CD4-positive, alpha-beta T cell (primary cell): ENCODE data around the gene SLC22A3. TPM values are rescaled to one million over a fixed set of nuclear protein-coding genes. Genes with fewer than 3 reads are reported as not detected.
"Not testable (repeated sequence)": the region's sequence is repeated elsewhere in the genome, so short reads cannot be mapped to it uniquely, and the experiment has no call there.

Experiments used
- ATAC-seq: fragments of 200-7000 bp; cut with Tn5 transposase; one replicate; pipeline ENCODE4 v1.10.0; 2022; ENCODE audit warnings: mild to moderate bottlenecking; ENCODE audit not compliant: poor library complexity
- CTCF ChIA-PET: fragments of 350-600 bp; sonication (Branson Sonifier 250); formaldehyde crosslinking; loops from one replicate; lab custom pipeline; 2021; ENCODE audit warnings: antibody characterized with exemption, inconsistent platforms; lab: Charles Lee
- POLR2A ChIA-PET: fragments of 350-600 bp; sonication (Branson Sonifier 250); formaldehyde crosslinking; loops from one replicate; lab custom pipeline; 2021; ENCODE audit warnings: antibody characterized with exemption, inconsistent platforms; lab: Charles Lee
- DNase-seq, 14 experiments: peaks; one replicate each; pipeline ENCODE4 v3.0.0-alpha.2; 2013 to 2020; ENCODE audit warnings: mixed read lengths in 2 of 14
- H3K27ac ChIP-seq, 2 donors: one replicate each; pipeline versions ENCODE4 v1.5.1 to v1.7.0; 2013; ENCODE audit warnings: low read length in 2 of 2, low read depth in 1 of 2, mild to moderate bottlenecking in 1 of 2
- H3K27me3 ChIP-seq, 2 experiments: 1 replicate in 1 of 2; 2 replicates in 1 of 2; pipeline versions ENCODE4 v1.6.1 to v1.7.0; 2013; ENCODE audit warnings: low read length in 2 of 2, control low read depth in 1 of 2, mild to moderate bottlenecking in 1 of 2, moderate library complexity in 1 of 2; ENCODE audit not compliant: insufficient read depth in 2 of 2, control insufficient read depth in 1 of 2
- H3K36me3 ChIP-seq: one replicate; pipeline ENCODE4 v1.6.1; 2013; ENCODE audit warnings: low read length, control low read depth; ENCODE audit not compliant: insufficient read depth
- H3K4me1 ChIP-seq: one replicate; pipeline ENCODE4 v1.6.1; 2013; ENCODE audit warnings: low read length, control low read depth; ENCODE audit not compliant: insufficient read depth
- H3K4me3 ChIP-seq: one replicate; pipeline ENCODE4 v1.5.1; 2013; ENCODE audit warnings: mild to moderate bottlenecking, low read length, moderate library complexity
- H3K9me3 ChIP-seq, 2 experiments: 1 replicate in 1 of 2; 2 replicates in 1 of 2; pipeline versions ENCODE4 v1.6.1 to v1.7.0; 2013; ENCODE audit warnings: low read length in 2 of 2, mild to moderate bottlenecking in 2 of 2, control low read depth in 1 of 2, moderate library complexity in 1 of 2; ENCODE audit not compliant: control insufficient read depth in 1 of 2, insufficient read depth in 1 of 2
- H3K27ac Mint-ChIP-seq: one replicate; pipeline ENCODE4 v1.8.0; 2020; ENCODE audit warnings: mixed read lengths
- H3K27me3 Mint-ChIP-seq: one replicate; pipeline ENCODE4 v1.8.0; 2021; ENCODE audit warnings: mixed read lengths
- H3K36me3 Mint-ChIP-seq: one replicate; pipeline ENCODE4 v1.8.0; 2021; ENCODE audit warnings: low read depth, mixed read lengths
- H3K4me1 Mint-ChIP-seq: one replicate; pipeline ENCODE4 v1.8.0; 2021; ENCODE audit warnings: low read depth, mixed read lengths
- H3K4me3 Mint-ChIP-seq: one replicate; pipeline ENCODE4 v1.8.0; 2020; ENCODE audit warnings: mild to moderate bottlenecking, mixed read lengths
- H3K9me3 Mint-ChIP-seq: one replicate; pipeline ENCODE4 v1.8.0; 2020; ENCODE audit warnings: mixed read lengths
- CTCF ChIP-seq: fragments of 200-600 bp; IDR thresholded peaks from one replicate; pipeline ENCODE4 v1.8.0; 2022; ENCODE audit warnings: antibody characterized with exemption, mild to moderate bottlenecking
- intact Hi-C, 2 experiments: fragments of 100-400 bp; cut with DNase I in 1 of 2; cut with micrococcal nuclease in 1 of 2; formaldehyde crosslinking; loops; one replicate each; pipeline versions ENCODE4 v1.15.1 to v1.9.0; 2023 to 2025; cut with DNase I, micrococcal nuclease
- total RNA-seq, 174 experiments: library from RNA in 2 of 174; stranded (reverse) in 2 of 174; gene quantifications; one replicate each; pipeline ENCODE4 v1.2.3 and lab custom pipeline; 2021 to 2026

SLC22A3 gene
- total RNA-seq, 2 experiments from 2014 or later, result not detected

DNA sequence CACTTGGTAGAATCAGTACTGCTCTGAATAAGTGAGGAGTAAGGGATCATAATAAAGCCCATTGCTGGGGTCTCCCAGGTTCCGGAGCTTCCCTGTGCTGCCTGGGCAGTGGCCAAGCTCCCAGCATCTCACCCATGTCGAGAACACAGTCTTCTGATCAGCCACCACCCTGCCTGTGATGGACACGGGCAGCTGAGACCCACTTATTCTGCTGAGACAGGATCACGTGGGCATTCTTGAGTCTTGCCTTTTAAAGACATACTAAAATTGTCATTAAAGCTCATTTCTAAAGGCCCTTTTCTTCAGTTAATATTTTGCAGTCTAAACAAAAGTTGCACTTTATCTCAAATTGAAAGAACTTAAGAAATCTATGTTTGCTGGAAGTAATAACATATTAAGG, 46.8 kb upstream of the SLC22A3 start:
- Histone ChIP-seq H3K27ac (no peak overlapping the region), H3K27me3 (peaks cover 0 to under 1% of the 10 kb centered on the region in 2 experiments), H3K9me3 (no peaks in the 10 kb centered on the region), H3K36me3 (no peaks in the 10 kb centered on the region), H3K4me1 (no peaks in the 10 kb centered on the region), H3K4me3 (no peak overlapping the region)
- POLR2A ChIA-PET, result no interaction called here
- H3K9me3 Mint-ChIP-seq, result no peaks in the 10 kb centered on the region
- ATAC-seq (no peak), DNase-seq (no peak)
- H3K4me1 Mint-ChIP-seq, result no peaks in the 10 kb centered on the region
- intact Hi-C loops, result no loop called here
- no peak overlapping the region for H3K4me3 Mint-ChIP-seq
- CTCF ChIA-PET, result no interaction called here
- H3K27me3 Mint-ChIP-seq, result peaks cover 10% of the 10 kb centered on the region
- no peak for TF ChIP-seq CTCF
- no peak overlapping the region for H3K27ac Mint-ChIP-seq
- H3K36me3 Mint-ChIP-seq, result no peaks in the 10 kb centered on the region

- H3K4me3 ChIP-seq, CTCF ChIA-PET, H3K36me3 ChIP-seq, H3K9me3 Mint-ChIP-seq, H3K4me1 ChIP-seq, intact Hi-C loops, H3K27ac ChIP-seq, H3K4me3 Mint-ChIP-seq, H3K27me3 ChIP-seq, H3K27ac Mint-ChIP-seq, ATAC-seq, H3K4me1 Mint-ChIP-seq, POLR2A ChIA-PET, H3K36me3 Mint-ChIP-seq, DNase-seq, H3K27me3 Mint-ChIP-seq, H3K9me3 ChIP-seq: not testable (repeated sequence)
Measured at GRCh38 chr6:160302431-160303082, 45.6 kb upstream of the SLC22A3 start.

- no peaks in the 10 kb centered on the region for H3K36me3 ChIP-seq
- no peak for TF ChIP-seq CTCF
- ATAC-seq (no peak), DNase-seq (no peak)
- H3K36me3 Mint-ChIP-seq, result no peaks in the 10 kb centered on the region
- H3K27ac Mint-ChIP-seq, result no peak overlapping the region
- H3K9me3 Mint-ChIP-seq, result no peaks in the 10 kb centered on the region
- no peaks in the 10 kb centered on the region for H3K9me3 ChIP-seq
- H3K4me3 ChIP-seq, result no peak overlapping the region
- ChIA-PET POLR2A (no interaction called here), CTCF (no interaction called here)
- H3K4me1 Mint-ChIP-seq, result no peaks in the 10 kb centered on the region
- no peaks in the 10 kb centered on the region for H3K4me1 ChIP-seq
- no peak overlapping the region for H3K4me3 Mint-ChIP-seq
- intact Hi-C loops, result no loop called here
- H3K27ac ChIP-seq, result no peak overlapping the region
- peaks cover 9% of the 10 kb centered on the region for H3K27me3 Mint-ChIP-seq
- peaks cover 0 to 2% of the 10 kb centered on the region in 2 experiments for H3K27me3 ChIP-seq
Measured at GRCh38 chr6:160303806-160304205, 44.4 kb upstream of the SLC22A3 start.
